ENCODE measurements around the gene GALNT6.
"Not testable (repeated sequence)": the region's sequence is repeated elsewhere in the genome, so short reads cannot be mapped to it uniquely, and the experiment has no call there.

GALNT6 gene

GRCh38 chr12:51357374-51358047 is 33.7 kb downstream of the GALNT6 start:
- no peak for DNase-seq

GRCh38 chr12:51351913-51352532 is 39.2 kb downstream of the GALNT6 start:
- DNase-seq, result peak; percentile 44

- no peak for DNase-seq
Measured at GRCh38 chr12:51349026-51349425, 42.2 kb downstream of the GALNT6 start.

- no peak for DNase-seq
Measured at GRCh38 chr12:51348116-51348515, 43.1 kb downstream of the GALNT6 start.

- no peak for DNase-seq
Measured at GRCh38 chr12:51346581-51346980, 44.6 kb downstream of the GALNT6 start, which contains the start of gene CELA1. TSS of gene CELA1 (minus strand) at chr12:51346679. CDS start at chr12:51346638, 41 bp downstream.

- no peak for DNase-seq
Measured at GRCh38 chr12:51345681-51346080, 45.5 kb downstream of the GALNT6 start.

GRCh38 chr12:51343201-51343600 is 48.0 kb downstream of the GALNT6 start:
- no peak for DNase-seq

GRCh38 chr12:51342416-51342815 is 48.8 kb downstream of the GALNT6 start:
- DNase-seq, result no peak

GRCh38 chr12:51341251-51342007 is 49.8 kb downstream of the GALNT6 start:
- peak; percentile 16 for DNase-seq

GRCh38 chr12:51339750-51340149 is 51.5 kb downstream of the GALNT6 start:
- DNase-seq, result no peak

- not testable (repeated sequence) for DNase-seq
Measured at GRCh38 chr12:51337336-51337735, 53.9 kb downstream of the GALNT6 start.

- DNase-seq, result no peak
Measured at GRCh38 chr12:51335931-51336330, 55.3 kb downstream of the GALNT6 start.

- DNase-seq, result no peak
Measured at GRCh38 chr12:51334764-51335163, 56.4 kb downstream of the GALNT6 start.

- no peak for DNase-seq
Measured at GRCh38 chr12:51333536-51333935, 57.7 kb downstream of the GALNT6 start.

- DNase-seq, result no peak
Measured at GRCh38 chr12:51330186-51330585, 61.0 kb downstream of the GALNT6 start.

GRCh38 chr12:51329742-51330141 is 61.5 kb downstream of the GALNT6 start:
- no peak for DNase-seq

GRCh38 chr12:51328587-51328986 is 62.6 kb downstream of the GALNT6 start:
- no peak for DNase-seq

- no peak for DNase-seq
Measured at GRCh38 chr12:51326698-51327439, 64.3 kb downstream of the GALNT6 start.

GRCh38 chr12:51324953-51325352 is 66.3 kb downstream of the GALNT6 start:
- no peak for DNase-seq

GRCh38 chr12:51323966-51324895 is 67.0 kb downstream of the GALNT6 start, which contains the start of gene BIN2:
TSS of gene BIN2 (minus strand) at chr12:51324174. CDS start at chr12:51324102, 72 bp downstream.
- DNase-seq, result no peak

GRCh38 chr12:51323317-51323960 is 67.8 kb downstream of the GALNT6 start:
- DNase-seq, result no peak

Data from SHP77 treated with DMSO at 0.1 percent for 48 hours (cell line).